GM21390 (cell line): ENCODE measurements around the gene TRIM7.
A peak's percentile ranks its signal among the peaks of the same experiment; 100 is the strongest.

Experiments
- ATAC-seq: cut with Tn5 transposase; IDR thresholded peaks from one replicate; pipeline ENCODE4 v1.9.1; 2021; ENCODE audit not compliant: unreplicated experiment

TRIM7 gene

DNA sequence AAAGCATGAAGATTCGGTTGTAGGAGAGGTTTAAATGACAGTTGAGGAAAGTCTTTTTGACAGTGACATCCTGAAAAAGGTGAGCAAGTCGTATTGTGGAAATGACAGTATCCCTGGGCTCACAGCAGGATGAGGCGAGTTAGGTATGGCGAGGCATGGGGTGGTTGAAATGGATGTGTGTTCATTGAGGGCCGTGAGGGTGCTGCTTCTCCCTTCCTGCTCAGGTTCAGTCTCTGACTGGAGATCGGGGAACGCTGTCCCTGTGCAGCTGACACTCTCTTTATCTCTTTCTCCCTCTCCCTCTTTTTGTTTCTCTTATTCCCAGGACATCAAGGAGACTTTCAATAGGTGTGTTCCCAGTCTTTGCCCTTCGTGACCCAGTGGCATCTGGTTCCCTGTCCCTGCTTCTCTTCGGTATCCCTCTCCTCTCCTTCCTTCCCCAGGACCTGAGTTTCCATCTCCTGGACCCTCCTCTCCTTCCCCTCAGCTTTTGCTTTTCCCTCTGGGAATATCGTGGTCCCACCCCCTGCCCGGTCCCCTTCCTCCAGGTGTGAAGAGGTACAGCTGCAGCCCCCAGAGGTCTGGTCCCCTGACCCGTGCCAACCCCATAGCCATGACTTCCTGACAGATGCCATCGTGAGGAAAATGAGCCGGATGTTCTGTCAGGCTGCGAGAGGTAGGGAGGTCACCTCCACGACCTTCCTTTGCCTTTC, 28.2 kb upstream of the TRIM7 start:
- ATAC-seq: no peak

DNA sequence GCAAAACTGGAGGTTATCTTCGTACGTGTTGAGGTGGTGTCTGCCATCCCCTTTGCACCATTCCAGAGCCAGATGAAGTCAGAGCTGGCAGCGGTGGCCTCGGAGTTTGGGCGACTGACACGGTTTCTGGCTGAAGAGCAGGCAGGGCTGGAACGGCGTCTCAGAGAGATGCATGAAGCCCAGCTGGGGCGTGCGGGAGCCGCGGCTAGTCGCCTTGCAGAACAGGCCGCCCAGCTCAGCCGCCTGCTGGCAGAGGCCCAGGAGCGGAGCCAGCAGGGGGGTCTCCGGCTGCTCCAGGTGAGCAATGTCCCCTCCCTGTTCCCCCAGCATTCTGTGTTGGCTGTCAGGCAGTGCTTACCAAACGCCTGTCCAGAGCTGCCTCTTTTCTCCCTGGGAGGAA, 27.6 kb upstream of the TRIM7 start:
- ATAC-seq: no peak

GRCh38 chr5:181231432-181231831, 26.4 kb upstream of the TRIM7 start:
- no peak for ATAC-seq

- no peak for ATAC-seq
Observed at GRCh38 chr5:181230551-181230950, 25.6 kb upstream of the TRIM7 start.

- no peak for ATAC-seq
Observed at GRCh38 chr5:181229996-181230395, 25.0 kb upstream of the TRIM7 start.

DNA sequence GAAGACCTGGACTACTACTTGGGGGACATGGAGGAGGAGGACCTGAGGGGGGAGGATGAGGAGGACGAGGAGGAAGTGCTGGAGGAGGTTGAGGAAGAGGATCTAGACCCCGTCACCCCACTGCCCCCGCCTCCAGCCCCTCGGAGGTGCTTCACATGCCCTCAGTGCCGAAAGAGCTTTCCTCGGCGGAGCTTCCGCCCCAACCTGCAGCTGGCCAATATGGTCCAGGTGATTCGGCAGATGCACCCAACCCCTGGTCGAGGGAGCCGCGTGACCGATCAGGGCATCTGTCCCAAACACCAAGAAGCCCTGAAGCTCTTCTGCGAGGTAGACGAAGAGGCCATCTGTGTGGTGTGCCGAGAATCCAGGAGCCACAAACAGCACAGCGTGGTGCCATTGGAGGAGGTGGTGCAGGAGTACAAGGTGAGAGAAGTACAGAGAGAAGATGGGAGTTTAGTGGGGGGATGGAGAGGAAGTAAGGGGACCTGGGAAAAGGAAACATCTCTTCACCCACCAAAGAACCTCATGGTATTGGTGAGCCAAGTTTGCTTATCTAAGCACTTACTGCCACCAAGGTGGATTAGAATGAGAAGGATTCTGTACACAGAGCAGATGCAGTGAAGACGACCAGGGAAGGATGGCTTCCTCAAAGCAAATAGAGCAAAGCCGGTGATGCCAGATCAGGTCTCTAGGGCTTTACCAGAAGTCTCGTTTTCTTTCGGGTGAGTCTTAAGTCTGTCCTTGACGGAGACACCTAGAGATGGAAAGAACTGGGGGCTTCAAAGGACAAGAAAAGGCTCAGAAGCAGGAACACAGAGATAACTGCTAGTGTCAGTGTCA, 19.6 kb upstream of the TRIM7 start:
- ATAC-seq: no peak

- peak; percentile 1 for ATAC-seq
Observed at GRCh38 chr5:181223729-181224389, 18.9 kb upstream of the TRIM7 start.

GRCh38 chr5:181223058-181223728, 18.2 kb upstream of the TRIM7 start, which contains the start of gene TRIM41:
Gene TRIM41 (plus strand): TSS chr5:181223281. CDS start chr5:181224000, 719 bp downstream.
- peak; percentile 63 for ATAC-seq

DNA sequence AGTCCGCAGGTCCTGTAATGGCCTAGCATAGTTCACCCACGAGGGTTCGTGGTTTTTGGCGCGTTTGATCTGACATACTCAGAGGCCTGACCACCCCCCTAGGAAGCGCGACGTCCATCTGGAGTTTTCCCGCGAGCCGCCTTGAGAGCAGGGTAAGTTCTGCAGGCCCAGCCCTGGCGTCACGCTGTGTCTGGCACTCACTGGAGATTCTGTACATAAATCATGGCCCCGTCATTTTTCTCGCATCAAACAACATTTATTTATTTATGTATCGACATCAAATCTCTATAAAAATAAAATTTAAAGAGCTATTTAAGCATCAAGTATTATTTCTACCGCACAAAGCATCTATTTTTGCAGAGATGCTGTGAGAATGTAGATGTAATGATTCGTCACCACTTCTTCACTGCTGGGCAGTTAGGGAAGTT, 17.6 kb upstream of the TRIM7 start:
- no peak for ATAC-seq

- peak; percentile 30 for ATAC-seq
Observed at GRCh38 chr5:181221792-181222629, 17.0 kb upstream of the TRIM7 start.

GRCh38 chr5:181221105-181221791, 16.3 kb upstream of the TRIM7 start:
- ATAC-seq: no peak

DNA sequence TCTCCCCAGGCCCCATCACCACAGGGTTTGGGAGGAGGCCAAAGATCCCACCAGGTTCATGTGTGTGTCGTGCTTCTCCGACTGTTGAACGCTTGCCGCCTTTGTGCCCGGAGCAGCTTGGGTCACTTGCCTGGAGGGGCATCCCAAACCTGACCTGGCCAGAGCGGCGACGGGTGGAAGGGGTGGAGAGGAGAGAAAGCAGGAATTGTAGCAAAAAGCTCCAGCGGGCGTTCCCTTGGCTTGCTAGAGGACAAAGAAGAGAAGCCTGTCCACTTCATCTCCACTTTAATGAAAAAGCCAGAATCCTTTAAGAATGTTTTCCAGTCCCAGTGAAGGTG, 15.2 kb upstream of the TRIM7 start:
- no peak for ATAC-seq

DNA sequence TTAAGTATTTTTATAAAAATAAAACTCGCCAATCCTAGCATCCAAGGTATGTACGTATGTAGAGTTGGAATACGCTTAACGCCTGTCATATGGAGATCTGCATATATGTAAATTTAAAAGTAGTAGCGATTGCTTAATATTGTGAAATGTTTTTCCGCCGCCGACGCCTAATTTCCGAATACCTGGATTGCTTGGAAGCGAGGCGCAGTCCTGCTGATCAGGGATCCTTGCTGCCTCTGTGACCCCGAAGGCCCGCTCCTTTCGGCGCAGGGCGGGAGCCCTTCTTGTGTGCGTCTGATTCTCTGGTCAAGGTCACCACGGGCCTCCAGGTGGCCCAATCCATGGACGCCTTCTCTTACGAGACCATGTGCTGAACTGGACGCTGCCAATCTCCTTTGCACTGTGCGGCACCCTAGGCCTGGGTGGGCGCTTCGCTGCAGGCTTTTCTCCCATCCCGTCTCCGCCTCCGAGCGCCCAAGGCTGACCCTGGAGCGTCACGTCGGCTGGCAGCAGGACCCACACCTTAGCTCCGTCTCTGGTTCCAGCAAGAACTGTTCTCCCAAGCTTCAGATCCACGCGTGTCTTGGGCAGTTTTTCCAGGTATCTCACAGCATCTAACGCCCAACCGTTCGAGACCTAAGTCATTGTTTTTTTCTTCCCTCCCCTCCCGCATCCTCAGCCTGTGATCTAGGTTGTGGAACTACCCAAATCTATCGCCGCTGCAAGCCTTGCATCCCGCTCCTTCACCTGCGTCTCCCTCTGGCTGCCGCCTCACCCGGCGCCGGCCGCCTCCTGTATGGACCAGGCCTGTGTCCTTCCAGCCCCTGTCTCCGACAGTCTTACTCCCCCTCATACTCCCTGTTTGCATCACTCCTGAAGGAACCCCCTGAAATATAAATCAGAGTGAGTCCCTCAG, 14.5 kb upstream of the TRIM7 start:
- ATAC-seq: no peak

- ATAC-seq: no peak
Observed at GRCh38 chr5:181218795-181219124, 13.8 kb upstream of the TRIM7 start.

DNA sequence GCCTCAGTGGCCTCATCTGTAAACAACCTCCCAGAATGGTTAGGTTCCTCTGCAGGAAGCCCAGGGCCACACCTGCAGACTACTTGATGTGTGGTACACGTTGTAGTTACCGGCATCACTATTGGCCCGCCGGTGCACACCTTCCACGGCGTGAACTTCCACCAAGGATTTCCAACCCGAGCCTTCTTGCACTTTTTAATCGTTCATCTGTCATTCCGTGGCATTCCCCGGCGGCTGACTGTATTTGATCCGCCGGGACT, 12.7 kb upstream of the TRIM7 start:
- no peak for ATAC-seq

GRCh38 chr5:181217111-181217802, 12.3 kb upstream of the TRIM7 start:
- no peak for ATAC-seq

GRCh38 chr5:181215997-181216989, 11.3 kb upstream of the TRIM7 start:
- ATAC-seq: no peak
